Activated naive CD8-positive, alpha-beta T cell treated with anti-CD3 and anti-CD28 coated beads, Interleukin-2, amount 50 U/mL, for 24 hours (primary cell): Measurements from ENCODE around the gene COQ5.

Experiments
- ATAC-seq: fragments of 150-1000 bp; cut with Tn5 transposase; one replicate; pipeline ENCODE4 v1.10.0; 2021
- DNase-seq: peaks from one replicate; pipeline ENCODE4 v3.0.0; 2021
- H3K27ac Mint-ChIP-seq: one replicate; pipeline ENCODE4 v1.8.0; 2021; ENCODE audit warnings: mild to moderate bottlenecking, mixed read lengths
- H3K27me3 Mint-ChIP-seq: one replicate; pipeline ENCODE4 v1.8.0; 2021; ENCODE audit warnings: mixed read lengths
- H3K36me3 Mint-ChIP-seq: one replicate; pipeline ENCODE4 v1.8.0; 2021; ENCODE audit warnings: low read depth, mixed read lengths
- H3K4me1 Mint-ChIP-seq: one replicate; pipeline ENCODE4 v1.8.0; 2021; ENCODE audit warnings: mixed read lengths
- H3K4me3 Mint-ChIP-seq: one replicate; pipeline ENCODE4 v1.8.0; 2021; ENCODE audit warnings: mild to moderate bottlenecking, moderate library complexity, mixed read lengths
- H3K9me3 Mint-ChIP-seq: one replicate; pipeline ENCODE4 v1.8.0; 2021; ENCODE audit warnings: mixed read lengths

Gene COQ5

GRCh38 chr12:120481022-120481767 lies 47.8 kb downstream of the COQ5 start:
- DNase-seq, result no peak
- H3K27ac Mint-ChIP-seq, result peak overlapping the region; percentile 14
- no peaks in the 10 kb centered on the region for H3K36me3 Mint-ChIP-seq
- no peaks in the 10 kb centered on the region for H3K27me3 Mint-ChIP-seq
- no peaks in the 10 kb centered on the region for H3K9me3 Mint-ChIP-seq
- no peak for ATAC-seq
- H3K4me1 Mint-ChIP-seq, result peaks cover 16% of the 10 kb centered on the region
- no peak overlapping the region for H3K4me3 Mint-ChIP-seq

- Mint-ChIP-seq H3K4me3 (no peak overlapping the region), H3K27ac (peak overlapping the region; percentile 35), H3K9me3 (no peaks in the 10 kb centered on the region), H3K4me1 (peaks cover 16% of the 10 kb centered on the region), H3K27me3 (no peaks in the 10 kb centered on the region), H3K36me3 (no peaks in the 10 kb centered on the region)
- no peak for DNase-seq
- no peak for ATAC-seq
These were observed 48.7 kb downstream of the COQ5 start for GRCh38 chr12:120480211-120480610.

GRCh38 chr12:120479458-120479857 lies 49.5 kb downstream of the COQ5 start:
- Mint-ChIP-seq H3K4me3 (no peak overlapping the region), H3K27ac (no peak overlapping the region), H3K4me1 (peaks cover 20% of the 10 kb centered on the region), H3K9me3 (no peaks in the 10 kb centered on the region), H3K36me3 (no peaks in the 10 kb centered on the region), H3K27me3 (no peaks in the 10 kb centered on the region)
- ATAC-seq (no peak), DNase-seq (no peak)

GRCh38 chr12:120475643-120476042 lies 53.3 kb downstream of the COQ5 start:
- Mint-ChIP-seq H3K27me3 (no peaks in the 10 kb centered on the region), H3K4me3 (no peak overlapping the region), H3K36me3 (no peaks in the 10 kb centered on the region), H3K9me3 (no peaks in the 10 kb centered on the region), H3K4me1 (peaks cover 28% of the 10 kb centered on the region), H3K27ac (no peak overlapping the region)
- DNase-seq (no peak), ATAC-seq (no peak)

- H3K4me1 Mint-ChIP-seq, result peaks cover 30% of the 10 kb centered on the region
- H3K27ac Mint-ChIP-seq, result no peak overlapping the region
- no peaks in the 10 kb centered on the region for H3K27me3 Mint-ChIP-seq
- no peak overlapping the region for H3K4me3 Mint-ChIP-seq
- no peaks in the 10 kb centered on the region for H3K9me3 Mint-ChIP-seq
- no peak for ATAC-seq
- no peak for DNase-seq
- H3K36me3 Mint-ChIP-seq, result peaks cover 2% of the 10 kb centered on the region
These were observed 54.4 kb downstream of the COQ5 start for GRCh38 chr12:120474616-120474960.

GRCh38 chr12:120473807-120474615 lies 54.9 kb downstream of the COQ5 start:
- Mint-ChIP-seq H3K36me3 (peaks cover 2% of the 10 kb centered on the region), H3K4me1 (peaks cover 30% of the 10 kb centered on the region), H3K4me3 (no peak overlapping the region), H3K27me3 (no peaks in the 10 kb centered on the region), H3K9me3 (no peaks in the 10 kb centered on the region), H3K27ac (no peak overlapping the region)
- DNase-seq (no peak), ATAC-seq (no peak)

- Mint-ChIP-seq H3K36me3 (peaks cover 10% of the 10 kb centered on the region), H3K27me3 (no peaks in the 10 kb centered on the region), H3K4me3 (no peak overlapping the region), H3K27ac (no peak overlapping the region), H3K9me3 (no peaks in the 10 kb centered on the region), H3K4me1 (peaks cover 39% of the 10 kb centered on the region)
- ATAC-seq (no peak), DNase-seq (no peak)
These were observed 56.4 kb downstream of the COQ5 start for GRCh38 chr12:120472521-120472920.

- DNase-seq (no peak), ATAC-seq (peak; percentile 16)
- Mint-ChIP-seq H3K27me3 (no peaks in the 10 kb centered on the region), H3K36me3 (peaks cover 24% of the 10 kb centered on the region), H3K4me1 (peaks cover 59% of the 10 kb centered on the region), H3K9me3 (no peaks in the 10 kb centered on the region), H3K27ac (peak overlapping the region; percentile 89), H3K4me3 (peak overlapping the region; percentile 94)
These were observed 58.7 kb downstream of the COQ5 start for GRCh38 chr12:120470150-120470784.

- Mint-ChIP-seq H3K4me1 (peaks cover 58% of the 10 kb centered on the region), H3K36me3 (peaks cover 28% of the 10 kb centered on the region), H3K27me3 (no peaks in the 10 kb centered on the region), H3K27ac (peak within 1 kb of the TSS; percentile 89), H3K4me3 (peak within 1 kb of the TSS; percentile 94), H3K9me3 (no peaks in the 10 kb centered on the region)
- peak; percentile 99 for DNase-seq
- ATAC-seq, result peak; percentile 96
These were observed 59.4 kb downstream of the COQ5 start, which contains the start of gene SRSF9 for GRCh38 chr12:120469450-120470149. SRSF9 (minus strand) TSS chr12:120469748; CDS start chr12:120469609, 139 bp downstream.

- peaks cover 35% of the 10 kb centered on the region for H3K36me3 Mint-ChIP-seq
- ATAC-seq (peak; percentile 6), DNase-seq (peak; percentile 62)
- H3K27ac Mint-ChIP-seq, result peak overlapping the region; percentile 89
- H3K4me3 Mint-ChIP-seq, result peak overlapping the region; percentile 94
- no peaks in the 10 kb centered on the region for H3K27me3 Mint-ChIP-seq
- no peaks in the 10 kb centered on the region for H3K9me3 Mint-ChIP-seq
- peaks cover 55% of the 10 kb centered on the region for H3K4me1 Mint-ChIP-seq
These were observed 60.0 kb downstream of the COQ5 start for GRCh38 chr12:120468821-120469449.

- no peaks in the 10 kb centered on the region for H3K9me3 Mint-ChIP-seq
- DNase-seq (peak; percentile 34), ATAC-seq (no peak)
- peak overlapping the region; percentile 94 for H3K4me3 Mint-ChIP-seq
- H3K27ac Mint-ChIP-seq, result peak overlapping the region; percentile 89
- peaks cover 51% of the 10 kb centered on the region for H3K4me1 Mint-ChIP-seq
- no peaks in the 10 kb centered on the region for H3K27me3 Mint-ChIP-seq
- H3K36me3 Mint-ChIP-seq, result peaks cover 41% of the 10 kb centered on the region
These were observed 60.6 kb downstream of the COQ5 start for GRCh38 chr12:120468325-120468820.

GRCh38 chr12:120467439-120467838 lies 61.5 kb downstream of the COQ5 start:
- Mint-ChIP-seq H3K4me1 (peaks cover 48% of the 10 kb centered on the region), H3K36me3 (peaks cover 47% of the 10 kb centered on the region), H3K27me3 (no peaks in the 10 kb centered on the region), H3K9me3 (no peaks in the 10 kb centered on the region), H3K27ac (peak overlapping the region; percentile 71), H3K4me3 (peak overlapping the region; percentile 94)
- ATAC-seq (no peak), DNase-seq (no peak)

GRCh38 chr12:120466560-120467315 lies 62.2 kb downstream of the COQ5 start:
- H3K27ac Mint-ChIP-seq, result peak overlapping the region; percentile 11
- H3K4me1 Mint-ChIP-seq, result peaks cover 44% of the 10 kb centered on the region
- H3K9me3 Mint-ChIP-seq, result no peaks in the 10 kb centered on the region
- peak overlapping the region; percentile 41 for H3K4me3 Mint-ChIP-seq
- peak; percentile 46 for DNase-seq
- ATAC-seq, result no peak
- H3K27me3 Mint-ChIP-seq, result no peaks in the 10 kb centered on the region
- H3K36me3 Mint-ChIP-seq, result peaks cover 52% of the 10 kb centered on the region
